Ectodermal cell (in vitro differentiated cells): Measurements from ENCODE around the gene RPS6KC1.
"Not testable (repeated sequence)": the region's sequence is repeated elsewhere in the genome, so short reads cannot be mapped to it uniquely, and the experiment has no call there.

Source experiments
- H3K27ac ChIP-seq: 2 replicates; pipeline ENCODE4 v1.7.0; 2013; ENCODE audit warnings: mild to moderate bottlenecking, low read depth, low read length; ENCODE audit not compliant: insufficient read depth, poor library complexity, severe bottlenecking
- H3K27me3 ChIP-seq: 2 replicates; pipeline ENCODE4 v1.7.0; 2013; ENCODE audit warnings: mild to moderate bottlenecking, low read length; ENCODE audit not compliant: insufficient read depth, control insufficient read depth, poor library complexity, severe bottlenecking
- H3K36me3 ChIP-seq: one replicate; pipeline ENCODE4 v1.7.0; 2013; ENCODE audit warnings: low read length; ENCODE audit not compliant: control insufficient read depth, insufficient read depth
- H3K4me1 ChIP-seq: one replicate; pipeline ENCODE4 v1.7.0; 2013; ENCODE audit warnings: low read length; ENCODE audit not compliant: control insufficient read depth, insufficient read depth
- H3K4me3 ChIP-seq: 2 replicates; pipeline ENCODE4 v1.7.0; 2013; ENCODE audit warnings: low read depth, low read length, control low read depth; ENCODE audit not compliant: insufficient read depth
- H3K9me3 ChIP-seq: 2 replicates; pipeline ENCODE4 v1.7.0; 2013; ENCODE audit warnings: mild to moderate bottlenecking, low read length, moderate library complexity; ENCODE audit not compliant: control insufficient read depth
- WGBS, 2 experiments: methylation state at CpG; one replicate each; pipeline ENCODE4 v1.1.7; 2013; ENCODE audit warnings: missing lambda C conversion rate in 2 of 2; 5-methylcytosine and 5-hydroxymethylcytosine counted together

Gene RPS6KC1

DNA sequence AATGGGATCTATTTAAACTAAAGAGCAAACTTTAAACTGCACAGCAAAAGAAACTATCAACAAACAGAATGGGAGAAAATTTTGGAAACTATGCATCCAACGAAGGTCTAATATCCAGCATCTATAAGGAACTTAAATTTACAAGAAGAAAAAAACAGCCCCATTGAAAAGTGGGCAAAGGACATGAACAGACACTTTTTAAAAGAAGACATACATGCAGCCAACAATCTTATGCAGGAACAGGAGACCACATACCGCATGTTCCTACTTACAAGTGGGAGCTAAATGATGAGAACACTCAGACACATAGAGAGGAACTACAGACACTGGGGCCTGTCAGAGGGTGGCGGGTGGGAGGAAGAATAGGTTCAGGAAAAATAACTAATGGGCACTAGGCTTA is 149.6 kb downstream of the RPS6KC1 start:
- 86 to 92% methylated on average over 3 of the region's 3 CpGs for WGBS, 2 experiments
- Histone ChIP-seq H3K9me3 (no peaks in the 10 kb centered on the region), H3K27me3 (no peaks in the 10 kb centered on the region), H3K27ac (no peak overlapping the region), H3K4me1 (no peaks in the 10 kb centered on the region), H3K4me3 (no peak overlapping the region), H3K36me3 (peaks cover 3% of the 10 kb centered on the region)

DNA sequence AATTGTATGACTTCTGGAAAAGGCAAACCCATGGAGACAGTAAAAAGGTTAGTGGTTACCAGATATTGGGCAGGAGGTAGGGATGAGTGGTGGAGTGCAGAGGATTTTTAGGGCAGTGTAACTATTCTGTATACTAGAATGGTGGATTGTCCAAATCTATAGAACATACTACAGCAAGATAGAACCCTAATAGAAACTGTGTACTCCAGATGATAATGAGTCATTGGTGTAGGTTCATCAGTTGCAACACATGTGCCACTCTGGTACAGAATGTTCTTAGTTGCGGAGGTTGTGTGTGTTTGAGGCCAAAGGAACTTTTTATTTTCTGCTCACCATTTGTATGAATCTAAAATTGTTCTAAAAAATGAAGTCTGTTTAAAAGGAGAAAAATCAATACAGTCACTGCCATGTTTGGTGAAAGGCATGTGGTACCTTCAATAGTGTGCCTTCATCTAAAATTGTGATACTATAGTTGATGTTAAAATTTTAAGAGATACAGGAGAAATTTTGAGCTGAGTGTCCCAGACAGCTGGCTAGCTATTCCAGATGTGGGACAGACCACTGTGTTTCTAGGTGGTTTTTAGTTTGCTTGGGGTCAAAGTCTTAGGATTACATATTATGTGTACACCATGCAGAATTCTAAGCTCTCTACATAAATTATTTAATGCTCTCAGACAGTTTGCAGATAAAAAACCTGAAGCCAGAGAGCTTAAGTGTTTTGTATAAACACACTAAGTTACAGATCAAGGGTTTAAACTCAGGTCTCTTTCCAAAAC is 150.5 kb downstream of the RPS6KC1 start:
- Histone ChIP-seq H3K4me3 (no peak overlapping the region), H3K27me3 (no peaks in the 10 kb centered on the region), H3K36me3 (peaks cover 3% of the 10 kb centered on the region), H3K4me1 (no peaks in the 10 kb centered on the region), H3K9me3 (no peaks in the 10 kb centered on the region), H3K27ac (no peak overlapping the region)
- 92 to 93% methylated on average over 1 of the region's 1 CpG for whole genome bisulfite sequencing, 2 experiments

DNA sequence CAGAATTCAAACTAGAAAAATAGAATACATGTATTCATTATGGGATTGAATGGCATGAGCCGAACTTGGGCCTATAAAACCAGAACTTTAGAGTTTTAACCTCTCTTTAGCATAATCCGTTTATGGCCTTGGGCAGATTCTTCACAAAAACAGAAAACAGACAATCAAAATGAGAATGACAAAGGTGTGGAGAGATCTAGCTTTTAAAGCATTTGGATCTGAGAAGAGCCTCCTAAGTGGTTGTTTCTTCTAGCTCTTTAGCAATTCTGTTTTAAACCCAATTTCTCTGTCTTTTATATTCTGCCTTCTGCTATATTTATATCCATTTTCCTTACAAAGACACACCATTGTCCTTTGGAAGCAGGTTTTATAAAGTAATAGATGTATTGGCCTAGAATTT is 160.2 kb downstream of the RPS6KC1 start:
- H3K36me3 ChIP-seq = no peaks in the 10 kb centered on the region
- 97 to 100% methylated on average over 1 to 2 of the region's 2 CpGs for WGBS, 2 experiments
- no peaks in the 10 kb centered on the region for H3K27me3 ChIP-seq
- no peaks in the 10 kb centered on the region for H3K4me1 ChIP-seq
- no peak overlapping the region for H3K4me3 ChIP-seq
- H3K9me3 ChIP-seq = no peaks in the 10 kb centered on the region
- H3K27ac ChIP-seq = no peak overlapping the region

DNA sequence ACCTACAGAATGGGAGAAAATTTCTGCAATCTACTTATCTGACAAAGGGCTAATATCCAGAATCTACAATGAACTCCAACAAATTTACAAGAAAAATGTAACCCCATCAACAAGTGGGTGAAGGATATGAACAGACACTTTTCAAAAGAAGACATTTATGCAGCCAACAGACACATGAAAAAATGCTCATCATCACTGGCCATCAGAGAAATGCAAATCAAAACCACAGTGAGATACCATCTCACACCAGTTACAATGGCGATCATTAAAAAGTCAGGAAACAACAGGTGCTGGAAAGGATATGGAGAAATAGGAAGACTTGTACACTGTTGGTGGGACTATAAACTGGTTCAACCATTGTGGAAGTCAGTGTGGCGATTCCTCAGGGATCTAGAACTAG is 168.0 kb downstream of the RPS6KC1 start:
- not testable (repeated sequence) for H3K27me3 ChIP-seq, H3K27ac ChIP-seq, H3K4me3 ChIP-seq, H3K9me3 ChIP-seq, H3K4me1 ChIP-seq, H3K36me3 ChIP-seq
- WGBS, 2 experiments = 89 to 93% methylated on average over 2 of the region's 2 CpGs

DNA sequence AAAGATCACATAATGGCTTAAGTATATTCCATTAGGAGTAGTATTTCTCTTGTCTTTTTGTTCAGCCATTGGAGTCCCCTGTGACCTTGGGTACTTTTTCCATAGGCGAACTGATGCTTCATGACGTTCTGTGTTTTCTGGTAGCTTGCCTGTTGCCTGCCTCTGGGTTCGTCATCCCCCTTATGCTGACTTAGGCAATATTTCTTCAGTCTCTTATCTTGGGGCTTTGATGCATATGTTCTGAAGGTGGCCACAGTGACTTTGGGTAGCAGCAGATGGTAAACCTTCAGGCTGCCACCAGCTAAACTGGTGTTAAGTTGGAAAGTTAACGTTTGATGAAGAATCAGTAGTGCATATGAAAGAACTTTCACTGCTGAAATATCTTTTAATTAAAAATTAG is 170.2 kb downstream of the RPS6KC1 start:
- H3K27ac ChIP-seq = no peak overlapping the region
- 92 to 97% methylated on average over 4 of the region's 4 CpGs for WGBS, 2 experiments
- H3K27me3 ChIP-seq = no peaks in the 10 kb centered on the region
- H3K4me3 ChIP-seq = no peak overlapping the region
- H3K36me3 ChIP-seq = no peaks in the 10 kb centered on the region
- no peaks in the 10 kb centered on the region for H3K9me3 ChIP-seq
- H3K4me1 ChIP-seq = no peaks in the 10 kb centered on the region

DNA sequence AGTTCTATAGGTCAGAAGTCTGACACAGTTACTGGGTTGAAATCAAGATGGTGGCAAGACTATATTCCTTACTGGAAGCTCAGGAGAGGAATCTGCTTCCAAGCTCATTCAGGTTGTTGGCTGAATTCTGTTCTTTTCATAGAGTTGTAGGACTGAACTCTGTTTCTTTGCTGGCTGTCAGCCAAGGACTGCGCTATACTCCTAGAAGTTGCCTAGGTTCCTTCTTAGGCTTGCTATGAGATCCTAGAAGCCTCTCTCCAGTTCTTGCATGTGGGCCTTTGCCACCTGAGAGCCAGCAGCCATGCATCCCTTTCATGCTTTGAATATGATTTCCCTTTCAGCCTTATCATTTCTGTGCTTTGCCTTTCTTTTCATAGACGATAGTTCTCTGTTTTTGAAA is 176.4 kb downstream of the RPS6KC1 start:
- Histone ChIP-seq H3K9me3 (no peaks in the 10 kb centered on the region), H3K4me1 (peaks cover 5% of the 10 kb centered on the region), H3K4me3 (no peak overlapping the region), H3K36me3 (no peaks in the 10 kb centered on the region), H3K27me3 (no peaks in the 10 kb centered on the region), H3K27ac (no peak overlapping the region)
- 95% methylated on average over 2 of the region's 2 CpGs for WGBS, 2 experiments

DNA sequence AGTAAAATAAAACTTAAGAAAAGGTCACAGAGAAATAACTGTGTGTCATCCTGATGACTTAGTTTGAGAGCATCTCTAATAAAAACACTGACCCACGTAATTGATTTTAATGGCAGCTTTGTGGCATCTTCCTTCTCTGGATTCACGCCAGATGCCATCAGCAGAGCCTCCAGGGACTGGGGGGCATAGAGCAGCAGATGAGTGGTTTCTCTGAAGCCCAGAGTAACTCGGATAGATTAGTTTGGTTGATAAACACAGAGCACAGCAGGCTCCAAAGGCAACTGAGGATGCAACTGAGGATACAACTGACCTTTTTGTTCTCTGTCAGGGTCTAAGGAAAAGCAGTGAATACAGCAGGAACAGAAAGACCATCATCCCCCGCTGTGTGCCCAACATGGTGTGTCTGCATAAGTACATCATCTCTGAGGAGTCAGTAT is 180.8 kb downstream of the RPS6KC1 start:
- Histone ChIP-seq H3K27me3 (no peaks in the 10 kb centered on the region), H3K36me3 (no peaks in the 10 kb centered on the region), H3K4me1 (peaks cover 5% of the 10 kb centered on the region), H3K27ac (no peak overlapping the region), H3K9me3 (no peaks in the 10 kb centered on the region), H3K4me3 (no peak overlapping the region)
- WGBS, 2 experiments = 2 to 4% methylated on average over 4 of the region's 4 CpGs

DNA sequence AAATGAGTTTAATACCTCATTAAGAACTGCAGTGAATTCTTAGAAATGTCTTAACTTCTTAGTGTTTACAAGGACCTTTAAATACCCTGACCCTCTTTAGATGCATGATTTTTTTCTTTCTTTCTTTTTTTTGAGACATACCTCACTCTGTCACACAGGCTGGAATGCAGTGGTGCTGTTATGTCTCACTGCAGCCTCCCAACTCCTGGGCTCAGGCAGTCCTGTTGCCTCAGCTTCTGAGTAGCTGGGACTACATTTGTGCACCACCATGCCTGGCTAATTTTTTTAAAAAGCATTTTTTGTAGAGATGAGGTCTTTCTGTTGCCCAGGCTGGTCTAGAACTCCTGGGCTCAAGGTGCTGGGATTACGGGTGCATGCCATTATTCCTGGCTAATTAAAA is 191.8 kb downstream of the RPS6KC1 start:
- Histone ChIP-seq H3K36me3 (no peaks in the 10 kb centered on the region), H3K9me3 (no peaks in the 10 kb centered on the region), H3K4me1 (peaks cover 6% of the 10 kb centered on the region), H3K27ac (no peak overlapping the region), H3K4me3 (no peak overlapping the region), H3K27me3 (no peaks in the 10 kb centered on the region)
- WGBS, 2 experiments = 88 to 100% methylated on average over 1 of the region's 1 CpG

DNA sequence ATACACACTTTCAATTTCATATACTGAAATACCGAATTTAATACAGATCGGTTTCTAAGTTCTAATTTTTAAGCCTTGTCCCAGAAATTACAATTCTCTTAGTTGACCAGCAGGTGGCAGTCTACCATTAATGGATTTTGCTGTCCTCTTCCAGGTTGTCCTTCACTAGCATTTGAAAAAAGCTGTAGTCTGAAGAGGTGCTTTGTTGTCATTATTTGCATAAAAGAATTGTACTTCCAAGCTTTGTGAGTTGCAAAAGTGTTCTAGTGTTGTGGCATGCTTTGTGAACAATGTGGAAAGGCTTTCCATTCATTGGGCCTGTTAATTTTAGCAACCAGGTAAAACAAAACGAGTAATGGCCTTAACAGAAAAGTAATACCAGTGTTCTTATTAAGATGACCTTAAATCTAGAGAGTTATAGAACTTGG is 193.6 kb downstream of the RPS6KC1 start:
- Histone ChIP-seq H3K27ac (no peak overlapping the region), H3K36me3 (no peaks in the 10 kb centered on the region), H3K4me1 (peaks cover 6% of the 10 kb centered on the region), H3K9me3 (no peaks in the 10 kb centered on the region), H3K4me3 (no peak overlapping the region), H3K27me3 (no peaks in the 10 kb centered on the region)
- WGBS, 2 experiments = 55 to 57% methylated on average over 3 of the region's 3 CpGs

DNA sequence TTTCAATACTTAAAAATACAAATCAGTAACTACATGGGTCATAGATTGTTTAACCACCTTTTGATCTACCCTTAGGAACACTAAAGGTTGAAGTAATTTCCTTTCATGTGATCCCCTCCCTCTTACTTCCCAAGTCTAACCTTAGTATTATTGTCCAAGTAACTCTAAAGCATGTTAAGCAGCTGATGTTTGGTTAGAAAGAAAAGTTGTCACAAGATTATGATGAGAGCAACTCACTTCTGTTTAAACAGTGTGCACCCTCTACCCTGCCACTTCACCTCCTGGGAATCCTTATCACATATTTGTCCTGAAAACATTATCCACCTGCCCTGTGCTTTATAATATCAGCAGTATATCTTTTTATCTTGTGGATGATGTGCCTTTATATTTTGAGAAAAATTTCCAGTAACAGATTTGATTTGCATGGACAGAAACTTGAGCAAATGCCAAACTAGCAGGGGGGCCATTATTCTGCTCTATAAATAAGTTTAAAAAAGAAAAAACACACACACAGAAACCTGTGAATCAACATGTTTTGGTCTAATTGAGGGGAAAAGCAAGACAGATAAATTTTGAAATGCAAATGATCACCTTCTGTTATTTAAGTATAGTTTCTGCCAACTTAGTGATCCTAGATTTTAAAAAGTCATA is 194.3 kb downstream of the RPS6KC1 start:
- Histone ChIP-seq H3K4me3 (no peak overlapping the region), H3K9me3 (no peaks in the 10 kb centered on the region), H3K27ac (no peak overlapping the region), H3K4me1 (peaks cover 6% of the 10 kb centered on the region), H3K36me3 (no peaks in the 10 kb centered on the region), H3K27me3 (no peaks in the 10 kb centered on the region)
